HG02840 (cell line): ENCODE data around the gene WDR70.
"Not testable (repeated sequence)": the region's sequence is repeated elsewhere in the genome, so short reads cannot be mapped to it uniquely, and the experiment has no call there.

ENCODE experiments used
- ATAC-seq: cut with Tn5 transposase; IDR thresholded peaks from one replicate; pipeline ENCODE4 v1.9.1; 2021; ENCODE audit warnings: mild to moderate bottlenecking, moderate library complexity, moderate number of reproducible peaks; ENCODE audit not compliant: unreplicated experiment, low FRiP score

Gene WDR70

DNA sequence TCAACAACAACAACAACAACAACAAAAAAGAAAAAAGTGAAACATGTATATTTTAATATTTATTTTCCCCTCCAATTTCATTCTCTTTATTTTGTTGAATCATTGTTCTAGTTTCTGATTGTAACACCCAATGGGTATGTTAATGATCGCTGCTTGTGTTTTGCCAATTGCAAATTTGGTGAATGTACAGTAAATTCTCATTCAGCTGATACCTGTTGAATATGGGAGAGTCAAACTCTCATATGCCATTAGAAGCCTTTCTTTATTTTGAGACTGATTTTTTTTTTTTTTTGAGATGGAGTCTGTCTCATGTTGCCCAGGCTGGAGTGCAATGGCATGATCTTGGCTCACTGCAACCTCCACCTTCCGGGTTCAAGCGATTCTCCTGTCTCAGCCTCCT is 72.9 kb downstream of the WDR70 start:
- not testable (repeated sequence) for ATAC-seq

DNA sequence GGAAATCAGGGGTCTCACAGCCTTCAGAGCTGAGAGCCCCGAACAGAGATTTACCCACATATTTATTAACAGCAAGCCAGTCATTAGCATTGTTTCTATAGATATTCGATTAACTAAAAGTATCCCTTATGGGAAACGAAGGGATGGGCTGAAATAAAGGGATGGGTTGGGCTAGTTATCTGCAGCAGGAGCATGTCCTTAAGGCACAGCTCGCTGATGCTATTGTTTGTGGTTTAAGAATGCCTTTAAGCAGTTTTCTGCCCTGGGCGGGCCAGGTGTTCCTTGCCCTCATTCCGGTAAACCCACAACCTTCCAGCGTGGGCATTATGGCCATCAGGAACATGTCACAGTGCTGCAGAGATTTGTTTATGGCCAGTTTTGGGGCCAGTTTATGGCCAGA is 74.1 kb downstream of the WDR70 start:
- not testable (repeated sequence) for ATAC-seq

DNA sequence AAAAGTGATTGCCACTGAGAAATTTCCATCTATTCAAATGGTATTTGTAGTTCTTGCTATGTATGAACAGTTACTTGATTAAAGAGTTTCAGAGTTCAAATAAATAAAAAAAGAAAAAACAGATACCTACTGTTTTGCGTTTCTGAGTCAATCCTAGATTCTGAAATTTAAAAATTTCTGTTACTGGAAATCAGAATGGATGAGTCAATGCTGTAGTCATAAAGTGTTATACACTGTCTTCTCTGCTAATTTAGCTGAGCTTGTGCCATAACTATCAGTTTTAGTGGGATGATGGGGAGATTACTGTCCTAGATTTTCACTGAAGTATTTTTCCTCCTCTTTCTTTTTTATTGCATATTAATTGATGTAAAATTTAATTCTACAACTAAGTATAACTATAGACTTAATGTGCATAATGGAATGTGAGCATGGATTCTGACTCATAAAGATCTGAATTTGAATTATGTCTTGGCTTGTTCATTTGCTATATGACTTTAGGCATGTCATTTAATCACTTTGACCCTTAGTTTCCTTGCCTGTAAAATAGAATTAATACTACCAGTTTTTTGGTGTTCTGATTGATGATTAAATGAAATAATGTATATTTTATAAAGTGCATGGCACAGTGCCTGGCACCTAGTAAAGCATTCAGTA is 75.4 kb downstream of the WDR70 start:
- ATAC-seq, result not testable (repeated sequence)

DNA sequence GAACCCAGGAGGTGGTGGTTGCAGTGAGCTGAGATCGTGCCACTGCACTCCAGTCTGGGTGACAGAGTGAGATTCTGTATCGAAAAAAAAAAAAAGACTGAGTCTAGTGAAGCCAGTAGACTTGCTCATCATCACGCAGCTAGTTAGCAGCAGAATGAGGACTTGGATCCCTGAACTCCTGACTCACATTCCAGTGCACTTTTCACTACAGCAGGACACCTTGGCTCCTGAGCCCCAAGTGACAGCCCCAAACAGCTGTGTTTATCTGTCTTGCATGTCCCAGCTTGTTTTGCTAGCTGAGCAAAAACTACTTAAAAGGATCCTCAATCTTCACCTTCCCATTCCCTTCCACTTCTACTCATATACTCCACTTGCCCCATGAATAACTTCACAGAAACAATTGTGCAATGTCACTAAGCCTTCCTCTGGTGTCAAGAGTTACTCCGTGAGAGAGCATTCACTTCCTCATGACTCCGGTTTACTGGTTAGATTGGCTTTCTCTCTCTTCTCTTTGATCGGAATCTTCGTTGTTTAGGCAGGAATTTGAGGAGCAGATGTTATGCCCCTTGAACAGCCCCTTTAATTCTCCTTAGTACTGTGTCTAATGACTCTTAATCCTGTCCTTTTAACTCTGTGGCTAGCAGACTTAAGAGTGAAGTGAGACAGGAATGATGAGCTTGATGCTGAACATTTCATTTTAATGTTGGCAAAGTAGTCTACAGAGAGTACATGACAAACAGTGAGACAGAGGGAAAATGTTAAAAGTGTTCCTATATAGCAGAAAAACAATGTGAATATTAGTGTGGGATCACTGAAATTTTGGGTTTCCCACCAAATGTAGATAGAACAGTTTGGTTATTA is 84.3 kb downstream of the WDR70 start:
- ATAC-seq, result not testable (repeated sequence)

DNA sequence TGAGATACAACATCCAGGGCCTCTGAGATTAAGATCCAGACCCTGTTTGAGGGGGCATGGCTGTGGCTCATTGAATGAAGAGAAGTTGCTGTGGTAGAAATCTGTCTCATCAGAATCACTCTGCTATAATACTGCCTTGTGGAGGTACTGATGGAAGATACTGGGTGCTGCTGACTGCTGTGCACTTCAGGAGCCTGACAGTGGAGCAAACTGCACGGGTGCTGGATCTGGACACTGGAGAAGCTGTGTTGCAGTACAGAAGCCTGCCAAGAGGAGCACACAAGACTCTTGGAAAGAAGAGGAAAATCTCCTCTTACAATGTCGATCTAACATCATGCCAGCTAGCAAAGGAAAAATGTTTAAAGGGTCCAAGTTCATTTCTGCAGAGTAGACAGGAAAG is 85.5 kb downstream of the WDR70 start:
- ATAC-seq, result not testable (repeated sequence)

DNA sequence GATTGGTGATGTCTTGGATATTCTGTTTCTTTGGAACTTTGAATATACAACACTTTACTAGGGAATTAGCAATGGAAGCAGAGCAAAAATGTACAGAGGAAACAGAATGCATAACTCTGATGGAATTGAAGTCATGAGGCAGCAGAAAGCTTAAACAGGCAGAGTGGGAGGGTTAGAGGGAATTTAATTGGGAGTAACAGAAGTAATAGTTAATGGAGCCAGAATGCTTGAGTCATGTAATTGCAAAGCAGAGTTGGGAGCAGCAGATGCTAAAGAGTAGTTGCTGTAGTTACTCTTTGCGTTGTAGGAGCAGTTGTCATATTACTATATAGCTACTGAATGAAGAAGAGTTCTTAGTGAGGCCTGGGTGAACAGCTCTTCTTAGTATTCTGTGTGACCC is 90.3 kb downstream of the WDR70 start:
- ATAC-seq, result not testable (repeated sequence)

DNA sequence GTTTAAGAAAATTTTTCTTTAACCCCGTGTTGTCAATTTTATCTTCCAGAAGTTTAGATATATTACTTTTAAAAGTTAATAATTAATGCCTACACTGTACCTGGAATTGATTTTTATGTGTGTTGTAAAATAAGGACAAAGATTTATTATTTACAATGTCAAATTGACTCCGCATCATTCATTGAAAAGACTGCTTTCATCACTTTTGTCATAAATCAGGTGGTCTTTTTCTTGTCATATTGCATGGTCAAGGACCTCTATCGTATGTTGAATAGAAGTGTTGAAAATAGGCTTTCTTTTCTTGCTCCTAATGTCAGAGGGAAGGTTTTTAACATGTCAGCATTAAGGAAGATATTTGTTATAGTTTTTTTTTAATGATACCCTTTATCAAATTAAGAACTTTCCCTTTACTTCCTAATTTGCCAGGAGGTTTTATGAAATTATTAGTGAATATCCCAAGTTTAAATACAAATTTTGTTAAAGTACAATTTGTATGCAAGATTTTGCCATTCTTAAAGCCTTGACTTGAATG is 92.6 kb downstream of the WDR70 start:
- no peak for ATAC-seq

DNA sequence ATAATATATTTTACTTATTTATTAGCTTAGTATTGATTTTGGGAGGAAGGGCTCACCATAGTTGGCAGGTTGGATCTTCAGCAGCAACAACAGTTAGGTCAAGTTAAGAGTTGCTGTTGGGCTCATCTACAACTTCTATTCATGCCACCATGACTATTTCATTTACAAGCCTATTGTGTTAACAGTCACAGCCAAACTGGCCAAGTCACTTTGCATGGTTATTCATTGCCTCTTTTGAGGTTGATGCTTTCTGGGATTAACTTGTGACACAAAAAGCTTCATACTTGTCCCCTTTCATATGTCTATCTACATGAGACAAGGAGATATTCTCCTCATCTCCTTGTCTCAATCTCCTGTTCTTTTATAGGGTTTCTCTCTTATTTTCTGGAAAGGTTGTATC is 98.3 kb downstream of the WDR70 start:
- ATAC-seq, result no peak

DNA sequence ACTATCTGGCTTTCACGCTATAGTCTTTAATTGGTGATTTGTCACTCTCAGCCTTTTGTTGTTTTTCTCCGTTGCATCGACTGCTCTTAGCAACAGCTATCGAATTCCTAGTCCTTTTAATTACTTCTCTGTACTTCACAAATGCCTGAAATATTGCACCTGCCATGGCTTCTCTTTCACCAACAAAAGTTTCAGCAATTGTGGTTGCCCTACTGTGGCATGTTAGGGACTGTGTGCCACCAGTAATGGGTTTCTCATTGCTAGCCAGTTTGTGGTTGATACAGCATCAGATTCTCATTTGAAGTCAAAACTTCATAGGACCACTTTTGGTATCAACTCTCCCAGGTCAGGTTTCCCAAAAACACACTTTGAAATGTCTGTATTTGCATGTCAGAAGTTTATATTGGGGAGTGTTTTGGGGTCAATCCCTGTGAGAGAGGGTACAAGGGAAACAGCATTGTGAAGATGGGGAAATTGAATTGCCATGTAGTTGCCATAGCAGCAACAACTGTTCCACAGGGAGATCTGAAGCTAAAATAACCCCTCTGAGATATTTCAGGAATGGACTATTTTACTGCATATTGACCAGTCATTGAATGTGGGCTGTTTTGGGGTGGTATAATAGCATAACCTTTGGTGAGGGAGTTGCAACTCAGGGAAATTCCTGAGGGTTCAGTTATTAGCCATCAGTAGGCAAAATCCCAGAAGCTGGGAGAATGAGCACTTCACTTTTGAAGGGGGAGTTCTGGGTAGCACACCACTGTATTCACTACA is 99.2 kb downstream of the WDR70 start:
- no peak for ATAC-seq

DNA sequence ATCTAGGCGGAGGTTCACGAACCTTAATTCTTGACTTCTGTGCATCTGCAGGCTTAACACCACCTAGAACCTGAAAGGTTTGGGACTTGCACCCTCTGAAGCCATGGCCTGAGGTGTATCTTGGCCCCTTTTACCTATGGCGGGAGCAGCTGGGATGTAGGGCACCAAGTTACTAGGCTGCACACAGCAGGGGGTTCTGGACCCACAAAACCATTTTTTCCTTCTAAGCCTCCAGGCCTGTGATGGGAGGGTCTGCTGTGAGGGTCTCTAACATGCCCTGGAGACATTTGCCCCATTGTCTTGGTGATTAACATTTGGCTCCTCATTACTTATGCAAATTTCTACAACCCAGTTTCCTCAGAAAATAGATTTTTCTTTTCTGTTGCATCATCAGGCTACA is 102.3 kb downstream of the WDR70 start:
- not testable (repeated sequence) for ATAC-seq

DNA sequence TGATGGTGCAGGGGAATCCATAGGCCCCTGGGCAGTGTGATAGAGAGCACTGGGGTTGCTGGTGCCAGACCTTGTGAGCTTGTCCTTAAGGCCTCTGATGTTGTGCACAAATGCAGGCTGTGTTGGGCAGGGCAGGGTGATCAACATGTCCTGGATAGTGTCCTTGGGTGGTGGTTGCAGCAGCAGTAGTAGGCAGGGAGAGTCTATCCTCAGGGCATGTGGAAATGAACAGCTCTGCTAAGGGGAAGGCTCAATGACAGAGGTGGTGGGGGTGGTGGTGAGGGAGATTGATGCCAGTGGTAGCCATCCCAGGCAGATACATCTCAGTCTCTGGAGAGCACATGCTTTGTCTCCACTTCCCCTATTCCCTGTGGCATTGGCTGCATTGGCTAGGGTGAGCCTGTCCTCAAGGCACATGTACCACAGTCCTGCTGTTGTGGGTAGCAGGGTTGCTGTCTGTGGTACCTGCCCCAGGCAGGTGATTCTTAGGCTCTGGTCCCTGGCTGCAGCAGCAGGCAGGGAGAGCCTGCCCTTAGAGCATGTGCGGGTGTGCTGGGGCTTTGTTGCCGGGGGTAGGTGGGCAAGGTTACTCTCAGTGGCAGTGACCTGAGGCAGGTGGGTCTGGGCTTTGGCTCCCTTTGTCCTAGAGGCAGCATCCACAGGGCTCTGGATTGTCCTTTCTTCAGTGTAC is 111.1 kb downstream of the WDR70 start:
- no peak for ATAC-seq

DNA sequence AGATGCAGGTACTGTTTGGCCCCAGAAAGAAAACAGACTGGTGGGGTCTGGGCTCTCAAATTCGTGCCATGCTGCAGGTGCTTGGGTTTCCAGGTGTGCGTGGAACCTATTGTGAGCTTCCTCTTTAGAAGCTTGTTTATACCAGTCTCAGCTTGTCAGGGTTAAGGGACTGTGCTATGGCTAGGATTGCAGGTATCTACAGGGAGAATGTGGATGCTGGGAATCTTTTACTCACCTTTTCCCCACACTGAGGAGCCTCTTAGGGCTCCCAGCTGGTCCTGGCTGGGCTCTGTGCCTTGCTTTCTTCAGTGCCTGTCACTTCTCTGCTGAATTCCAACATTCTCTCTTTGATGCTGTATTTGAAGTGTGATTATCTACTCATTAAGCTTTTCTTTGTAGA is 111.8 kb downstream of the WDR70 start:
- ATAC-seq, result no peak

DNA sequence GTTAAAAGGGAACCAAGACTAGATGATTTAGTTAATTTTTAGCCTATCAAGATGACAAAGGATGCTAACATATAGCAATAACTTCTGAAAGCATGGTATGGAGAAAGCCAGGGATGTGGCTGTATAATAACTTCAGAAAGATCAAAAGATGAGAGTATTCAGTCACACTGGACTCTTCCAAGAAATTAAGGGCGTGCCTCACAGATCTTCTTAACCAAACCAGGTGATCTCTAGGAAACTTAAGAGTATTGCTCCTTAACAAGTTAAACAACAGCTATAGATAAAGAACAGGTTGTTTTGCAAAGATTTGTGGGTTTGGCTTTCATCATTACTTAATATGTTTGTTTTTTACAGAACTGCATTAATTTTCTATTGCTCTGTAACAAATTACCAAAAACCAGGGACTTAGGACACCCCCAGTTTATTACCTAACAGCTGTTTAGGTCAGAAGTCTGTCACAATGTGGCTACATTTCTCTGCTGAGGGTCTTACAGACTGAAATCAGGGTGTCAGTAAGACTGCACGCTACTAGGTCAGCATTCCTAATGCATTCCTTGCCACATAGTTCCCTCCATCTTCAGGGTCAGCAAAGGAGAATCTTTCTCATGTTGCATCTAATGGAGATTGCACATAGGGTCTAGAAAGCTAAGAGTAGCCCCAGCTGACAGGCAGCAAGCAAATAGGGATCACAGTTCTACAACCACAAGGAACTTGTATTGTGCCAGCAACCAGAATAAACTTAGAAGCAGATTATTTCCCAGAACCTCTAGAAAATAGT is 113.8 kb downstream of the WDR70 start:
- no peak for ATAC-seq

DNA sequence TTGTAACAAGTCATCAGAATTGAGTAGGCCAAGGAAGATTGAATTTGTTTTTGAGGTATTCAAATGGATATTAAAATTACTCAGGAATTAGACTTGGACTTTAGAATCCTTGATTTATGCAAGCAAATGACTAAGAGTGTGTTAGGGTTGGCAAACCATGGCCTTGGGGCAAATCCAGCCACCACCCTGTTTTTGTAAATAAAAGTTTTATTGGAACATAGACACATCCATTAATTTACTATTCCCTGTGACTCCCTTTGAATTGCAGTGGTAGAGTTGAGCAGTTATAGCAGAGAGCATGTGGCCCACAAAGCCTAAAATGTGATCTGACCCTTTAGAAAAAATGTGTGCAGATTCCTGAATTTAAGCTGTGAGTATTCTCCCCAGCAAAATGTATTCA is 115.6 kb downstream of the WDR70 start:
- no peak for ATAC-seq

DNA sequence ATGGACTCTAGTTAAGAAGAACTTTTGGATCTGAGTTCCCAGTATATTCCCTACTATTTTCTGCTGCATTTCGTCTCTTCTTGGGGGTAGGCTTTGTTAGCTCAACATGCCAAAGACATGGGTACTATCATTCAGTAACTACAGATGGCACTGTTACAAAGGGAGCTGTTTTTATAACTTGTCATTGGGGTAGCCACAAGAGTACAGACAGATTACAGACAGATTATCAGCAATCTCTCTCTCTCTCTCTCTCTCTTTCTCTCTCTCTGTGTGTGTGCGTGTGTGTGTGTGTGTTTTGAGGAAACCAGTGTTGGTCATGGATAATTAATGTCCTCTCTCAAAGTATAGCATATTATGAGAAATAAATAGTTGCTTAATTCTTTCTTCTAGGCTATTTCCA is 116.1 kb downstream of the WDR70 start:
- ATAC-seq, result no peak

DNA sequence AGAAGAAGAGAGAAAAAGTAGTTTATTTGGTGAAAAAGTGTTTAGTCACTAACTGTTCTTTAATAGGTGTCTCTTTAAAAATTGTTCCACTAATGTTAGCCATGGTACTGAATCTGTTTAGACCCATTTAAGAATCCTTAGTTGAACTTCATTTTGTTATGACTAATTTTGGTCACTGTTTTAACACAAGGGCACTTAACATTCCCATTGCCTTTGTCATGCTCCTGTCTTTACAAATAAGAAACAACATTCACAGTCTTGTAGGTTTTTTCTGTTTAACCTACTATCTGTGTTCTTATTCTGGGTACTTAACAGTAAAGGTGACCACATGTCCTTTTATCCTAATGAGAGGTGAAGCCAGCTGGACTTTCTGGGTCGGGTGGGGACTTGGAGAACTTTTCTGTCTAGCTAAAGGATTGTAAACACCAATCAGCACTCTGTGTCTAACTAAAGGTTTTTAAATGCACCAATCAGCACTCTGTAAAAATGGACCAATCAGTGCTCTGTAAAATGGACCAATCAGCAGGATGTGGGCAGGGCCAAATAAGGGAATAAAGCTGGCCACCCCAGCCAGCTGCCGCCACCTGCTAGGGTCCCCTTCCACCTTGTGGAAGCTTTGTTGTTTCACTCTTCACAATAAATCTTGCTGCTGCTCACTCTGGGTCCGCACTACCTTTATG is 116.7 kb downstream of the WDR70 start:
- no peak for ATAC-seq

DNA sequence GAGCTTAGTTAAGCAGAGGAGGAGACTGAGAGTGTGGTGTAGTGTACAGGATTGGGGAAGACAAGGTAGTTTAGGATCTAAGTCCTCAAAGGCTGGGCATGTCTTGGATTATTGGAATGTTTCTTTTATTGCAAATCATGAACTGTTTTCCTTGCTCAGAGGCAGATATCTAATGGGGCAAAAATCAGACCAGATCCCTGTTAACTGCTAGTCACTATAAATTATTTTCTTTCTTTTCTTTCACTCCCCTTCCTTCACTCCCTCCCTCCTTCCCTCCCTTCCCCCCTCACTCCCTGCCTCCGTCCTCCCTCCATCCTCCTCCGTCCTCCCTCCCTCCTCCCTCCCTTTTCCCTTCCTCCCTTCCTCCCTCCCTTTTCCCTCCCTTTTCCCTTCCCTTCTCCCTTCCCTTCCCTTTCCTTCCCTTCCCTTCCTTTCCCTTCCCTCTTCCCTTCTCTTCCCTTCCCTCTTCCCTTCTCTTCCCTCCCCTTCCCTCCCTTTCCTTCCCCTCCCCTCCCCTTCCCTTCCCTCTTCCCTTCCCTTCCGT is 117.9 kb downstream of the WDR70 start:
- ATAC-seq, result no peak

DNA sequence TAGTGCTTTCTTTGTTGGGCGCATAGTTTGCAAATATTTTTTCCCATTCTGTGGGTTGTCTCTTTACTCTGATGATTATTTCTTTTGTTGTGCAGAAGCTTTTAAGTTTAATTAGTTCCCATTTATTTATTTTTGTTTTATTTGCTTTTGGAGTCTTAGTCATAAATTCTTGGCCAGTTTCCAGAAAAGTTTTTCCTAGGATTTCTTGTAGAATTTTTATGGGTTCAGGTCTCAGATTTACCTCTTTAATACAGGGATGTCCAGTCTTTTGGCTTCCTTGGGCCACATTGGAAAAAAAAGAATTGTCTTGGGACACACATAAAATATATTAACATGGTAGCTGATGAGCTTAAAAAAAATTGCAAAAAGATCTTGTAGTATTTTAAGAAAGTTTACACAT is 122.0 kb downstream of the WDR70 start:
- ATAC-seq, result no peak

DNA sequence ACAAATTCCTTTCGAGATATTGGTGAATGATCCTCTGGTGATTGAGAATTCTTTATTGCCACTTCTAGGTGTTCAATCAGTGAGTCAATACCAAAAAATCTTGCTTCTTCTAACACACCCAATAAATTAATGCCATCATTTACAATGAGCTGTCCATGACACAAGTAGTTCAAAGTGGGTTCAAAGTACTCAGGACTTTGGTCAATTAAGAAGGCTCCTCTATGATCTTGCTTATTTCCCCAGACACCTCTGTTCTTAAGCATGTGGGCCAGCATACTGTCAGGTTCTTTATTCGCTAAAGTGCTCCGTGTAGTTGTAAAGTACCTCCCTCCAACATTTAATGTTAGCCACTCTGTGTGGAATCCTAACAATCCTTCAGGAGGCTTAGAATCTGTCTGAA is 127.1 kb downstream of the WDR70 start:
- no peak for ATAC-seq
